ENCODE measurements around the gene COL15A1.

GRCh38 chr9:99029083-99029645 is 85.5 kb downstream of the COL15A1 start:
- TF ChIP-seq ERF (CRISPR knock-in tag; IDR thresholded peaks at IDR 0.05) (no peak), PRPF4 (IDR thresholded peaks at IDR 0.05; ENCODE audit: low read depth, low read length, poor library complexity, severe bottlenecking) (no peak), ZUFSP (CRISPR knock-in tag; IDR thresholded peaks at IDR 0.05; ENCODE audit: borderline replicate concordance) (no peak), EZH2 (conservative IDR thresholded peaks at IDR 0.05; ENCODE audit: low read depth, low read length) (no peak), FOXM1 (CRISPR knock-in tag; IDR thresholded peaks at IDR 0.05) (no peak), HOXA5 (CRISPR knock-in tag; IDR thresholded peaks at IDR 0.05) (no peak), CREB1 (IDR thresholded peaks at IDR 0.05) (no peak), CREB1 (CRISPR knock-in tag; IDR thresholded peaks at IDR 0.05) (no peak), CAMTA2 (CRISPR knock-in tag; IDR thresholded peaks at IDR 0.05; ENCODE audit: borderline replicate concordance) (no peak), PREB (CRISPR knock-in tag; IDR thresholded peaks at IDR 0.05) (no peak), CEBPB (IDR thresholded peaks at IDR 0.05; ENCODE audit: borderline replicate concordance, low read depth, low read length) (no peak), HIC2 (CRISPR knock-in tag; IDR thresholded peaks at IDR 0.05; ENCODE audit: low read depth) (no peak), CTCF (CRISPR knock-in tag; IDR thresholded peaks at IDR 0.05) (no peak), JUND (CRISPR knock-in tag; IDR thresholded peaks at IDR 0.05) (no peak), RBM39 (IDR thresholded peaks at IDR 0.05; ENCODE audit: low read depth, low read length, poor library complexity, severe bottlenecking) (no peak)
